Brain microvascular endothelial cell (primary cell): ENCODE data around the gene ABCC11.
A peak's percentile ranks its signal among the peaks of the same experiment; 100 is the strongest.
"Not testable (repeated sequence)": the region's sequence is repeated elsewhere in the genome, so short reads cannot be mapped to it uniquely, and the experiment has no call there.

Experiments
- DNase-seq: peaks from one replicate; pipeline ENCODE4 v3.0.0-alpha.2; 2020
- H3K27ac ChIP-seq: fragments of 250-450 bp; sonication (Bioruptor Pico); 2 replicates; pipeline ENCODE4 v1.5.1; 2020; ENCODE audit warnings: mild to moderate bottlenecking, moderate library complexity
- H3K27me3 ChIP-seq: fragments of 250-450 bp; sonication (Bioruptor Pico); replicated peaks from 2 replicates; pipeline ENCODE4 v1.5.1; 2020; ENCODE audit warnings: mild to moderate bottlenecking
- H3K36me3 ChIP-seq: fragments of 250-450 bp; sonication (Bioruptor Pico); replicated peaks from 2 replicates; pipeline ENCODE4 v1.5.1; 2020; ENCODE audit warnings: mild to moderate bottlenecking
- H3K4me3 ChIP-seq: 2 replicates; pipeline ENCODE4 v1.5.1; 2011; ENCODE audit warnings: low read depth, mild to moderate bottlenecking, control low read depth, low read length, moderate library complexity
- in situ Hi-C: cut with HindIII; loops from 2 replicates; pipeline ENCODE4 v1.10.0; 2017; ENCODE audit warnings: low sequenced_read_pairs, low pct_ligation_motif_present
- TF ChIP-seq, protein P1 (sequence below): IDR thresholded peaks from 2 replicates; pipeline ENCODE4 v1.5.1; 2011; ENCODE audit warnings: low read depth, mild to moderate bottlenecking, moderate library complexity, low read length, control low read depth, inconsistent platforms; ENCODE audit errors: missing control alignments

The ABCC11 gene

GRCh38 chr16:48244863-48245195 is 2.5 kb downstream of the ABCC11 start:
- in situ Hi-C loops = no loop called here
- Histone ChIP-seq H3K4me3 (peak overlapping the region; percentile 91), H3K36me3 (no peaks in the 10 kb centered on the region), H3K27ac (peak overlapping the region; percentile 71), H3K27me3 (no peaks in the 10 kb centered on the region)
- DNase-seq = no peak
- TF ChIP-seq, protein P1, sequence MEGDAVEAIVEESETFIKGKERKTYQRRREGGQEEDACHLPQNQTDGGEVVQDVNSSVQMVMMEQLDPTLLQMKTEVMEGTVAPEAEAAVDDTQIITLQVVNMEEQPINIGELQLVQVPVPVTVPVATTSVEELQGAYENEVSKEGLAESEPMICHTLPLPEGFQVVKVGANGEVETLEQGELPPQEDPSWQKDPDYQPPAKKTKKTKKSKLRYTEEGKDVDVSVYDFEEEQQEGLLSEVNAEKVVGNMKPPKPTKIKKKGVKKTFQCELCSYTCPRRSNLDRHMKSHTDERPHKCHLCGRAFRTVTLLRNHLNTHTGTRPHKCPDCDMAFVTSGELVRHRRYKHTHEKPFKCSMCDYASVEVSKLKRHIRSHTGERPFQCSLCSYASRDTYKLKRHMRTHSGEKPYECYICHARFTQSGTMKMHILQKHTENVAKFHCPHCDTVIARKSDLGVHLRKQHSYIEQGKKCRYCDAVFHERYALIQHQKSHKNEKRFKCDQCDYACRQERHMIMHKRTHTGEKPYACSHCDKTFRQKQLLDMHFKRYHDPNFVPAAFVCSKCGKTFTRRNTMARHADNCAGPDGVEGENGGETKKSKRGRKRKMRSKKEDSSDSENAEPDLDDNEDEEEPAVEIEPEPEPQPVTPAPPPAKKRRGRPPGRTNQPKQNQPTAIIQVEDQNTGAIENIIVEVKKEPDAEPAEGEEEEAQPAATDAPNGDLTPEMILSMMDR = no peak

DNA sequence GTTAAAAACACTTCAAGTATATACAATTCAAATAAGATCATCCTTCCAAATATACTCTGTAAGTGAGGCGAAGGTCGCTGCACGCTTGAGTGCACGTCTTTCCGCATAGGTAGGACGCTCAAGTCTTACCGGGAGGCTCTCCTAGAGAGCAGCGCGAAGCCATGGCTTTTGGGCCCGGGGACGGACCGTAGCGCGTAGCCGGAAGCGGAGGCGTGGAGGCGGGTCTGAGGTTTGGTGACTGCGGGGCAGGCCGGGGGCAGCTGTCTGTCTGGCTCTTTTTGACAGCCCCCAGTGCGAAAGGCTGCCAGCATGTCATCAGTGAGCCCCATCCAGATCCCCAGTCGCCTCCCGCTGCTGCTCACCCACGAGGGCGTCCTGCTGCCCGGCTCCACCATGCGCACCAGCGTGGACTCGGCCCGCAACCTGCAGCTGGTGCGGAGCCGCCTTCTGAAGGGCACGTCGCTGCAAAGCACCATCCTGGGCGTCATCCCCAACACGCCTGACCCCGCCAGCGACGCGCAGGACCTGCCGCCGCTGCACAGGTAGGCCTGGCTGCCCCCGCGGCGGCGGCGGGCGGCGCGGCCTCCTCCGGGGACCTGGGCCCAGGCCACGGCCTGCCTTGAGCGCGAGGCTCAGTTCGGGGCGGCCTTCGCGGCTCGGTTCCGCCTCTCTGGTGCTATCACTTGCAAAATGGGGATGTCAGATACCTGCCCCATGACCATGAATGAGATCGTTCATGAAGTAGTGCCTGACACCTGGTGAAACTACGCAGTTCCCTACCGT is 3.1 kb downstream of the ABCC11 start, which contains the start of gene LONP2:
Gene LONP2 (plus strand): TSS at position 221 of the 783 bp plus-strand sequence. CDS start 89 bp downstream, at position 310.
- H3K27ac ChIP-seq = peak within 1 kb of the TSS; percentile 71
- in situ Hi-C loops = no loop called here

GRCh38 chr16:48240147-48240546 is 7.2 kb downstream of the ABCC11 start:
- in situ Hi-C loops, H3K4me3 ChIP-seq, DNase-seq, H3K27ac ChIP-seq, H3K27me3 ChIP-seq, H3K36me3 ChIP-seq: not testable (repeated sequence)

More for the DNA sequence above, 3.1 kb downstream of the ABCC11 start, which contains the start of gene LONP2:
- H3K4me3 ChIP-seq = peak within 1 kb of the TSS; percentile 91
- TF ChIP-seq, protein P1 = no peak
- DNase-seq = peak; percentile 87
- H3K36me3 ChIP-seq = no peaks in the 10 kb centered on the region
- no peaks in the 10 kb centered on the region for H3K27me3 ChIP-seq

- no peak overlapping the region for H3K4me3 ChIP-seq
- in situ Hi-C loops = no loop called here
- no peak for DNase-seq
- H3K36me3 ChIP-seq = no peaks in the 10 kb centered on the region
- H3K27me3 ChIP-seq = no peaks in the 10 kb centered on the region
- H3K27ac ChIP-seq = no peak overlapping the region
- TF ChIP-seq, protein P1 = no peak
Observed at GRCh38 chr16:48236286-48236685, 11.1 kb downstream of the ABCC11 start.

DNA sequence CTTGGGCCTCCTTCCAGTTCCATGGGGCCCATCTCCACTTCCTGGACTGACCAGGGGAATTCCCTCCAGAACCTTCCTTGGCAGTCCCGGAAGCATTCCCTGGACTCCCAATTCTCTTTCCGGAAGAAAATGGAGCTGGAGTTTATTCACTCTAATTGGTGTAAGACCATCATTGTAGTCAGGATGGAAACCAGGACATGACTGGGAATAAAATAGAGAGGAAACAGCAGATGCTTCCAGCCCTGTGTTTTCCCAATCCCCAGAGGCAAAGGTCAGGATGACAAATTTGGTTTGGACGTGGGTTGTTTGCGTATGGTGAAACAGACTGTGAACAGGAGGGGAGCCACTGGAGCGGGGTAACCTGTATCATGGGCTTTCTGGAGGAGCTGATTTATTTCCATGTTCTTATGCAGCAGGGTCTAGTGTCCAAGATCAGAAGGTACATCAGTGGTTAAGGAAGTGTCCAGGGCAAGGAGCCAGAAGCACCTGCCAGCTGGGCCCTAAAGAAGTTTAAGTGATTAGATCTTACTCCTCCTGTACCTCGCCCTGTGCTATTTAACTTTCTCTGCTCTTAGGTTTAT is 11.7 kb downstream of the ABCC11 start:
- Histone ChIP-seq H3K36me3 (no peaks in the 10 kb centered on the region), H3K27ac (no peak overlapping the region), H3K27me3 (no peaks in the 10 kb centered on the region), H3K4me3 (no peak overlapping the region)
- in situ Hi-C loops = no loop called here
- DNase-seq = no peak
- TF ChIP-seq, protein P1 = no peak

DNA sequence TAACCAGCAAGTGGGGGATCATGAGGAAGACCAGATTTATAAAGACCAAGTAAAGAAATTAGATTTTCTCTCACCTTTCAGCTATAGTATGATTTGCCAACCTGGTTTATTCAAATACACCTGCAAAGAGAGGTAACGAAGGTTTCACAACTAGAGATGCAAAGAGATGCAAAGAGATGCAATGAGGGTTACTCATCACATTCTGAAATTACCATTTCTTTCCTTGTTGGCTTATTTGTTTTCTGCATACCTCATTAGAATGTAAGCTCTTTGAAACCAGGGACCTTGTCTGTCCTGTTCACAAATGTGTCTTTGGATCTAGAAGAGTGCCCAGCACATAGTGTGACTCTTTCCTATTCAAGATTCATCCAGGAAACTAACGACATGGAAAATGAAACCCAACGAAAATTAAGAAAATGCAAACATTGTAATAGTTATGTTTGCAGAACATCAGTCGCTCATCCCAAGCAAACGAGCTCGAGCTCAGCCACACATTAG is 12.2 kb downstream of the ABCC11 start:
- H3K27ac ChIP-seq = no peak overlapping the region
- in situ Hi-C loops = no loop called here
- no peaks in the 10 kb centered on the region for H3K36me3 ChIP-seq
- H3K27me3 ChIP-seq = no peaks in the 10 kb centered on the region
- no peak overlapping the region for H3K4me3 ChIP-seq
- DNase-seq = no peak
- TF ChIP-seq, protein P1 = no peak
